G401.6 (cell line): Measurements from ENCODE around the gene ADCY5.

ENCODE experiments used
- FAIRE-seq: peaks from 2 replicates; lab custom pipeline; 2012; peaks lifted over from hg19 to GRCh38; lab: Jason Lieb, UNC

Gene ADCY5

DNA sequence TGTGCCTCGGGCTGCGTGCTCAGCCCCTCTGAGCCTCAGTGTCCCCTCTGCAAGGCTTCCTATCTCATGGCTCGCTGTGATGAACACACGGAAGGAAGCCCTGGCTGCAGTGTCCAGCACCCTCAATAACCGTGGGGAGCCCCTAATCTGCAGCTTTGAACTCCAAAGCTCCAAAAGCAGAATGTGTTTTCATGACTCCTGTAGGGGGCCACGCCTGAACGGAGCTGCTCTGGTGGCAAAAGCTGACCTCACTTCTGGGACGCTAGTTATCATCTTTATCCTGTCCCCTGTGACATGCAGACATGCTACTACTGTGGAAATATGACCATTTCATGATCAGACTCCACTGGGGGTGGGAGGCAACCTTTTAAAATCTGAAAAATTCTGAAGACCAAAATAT lies 148.3 kb downstream of the ADCY5 start:
- no peak for FAIRE-seq

DNA sequence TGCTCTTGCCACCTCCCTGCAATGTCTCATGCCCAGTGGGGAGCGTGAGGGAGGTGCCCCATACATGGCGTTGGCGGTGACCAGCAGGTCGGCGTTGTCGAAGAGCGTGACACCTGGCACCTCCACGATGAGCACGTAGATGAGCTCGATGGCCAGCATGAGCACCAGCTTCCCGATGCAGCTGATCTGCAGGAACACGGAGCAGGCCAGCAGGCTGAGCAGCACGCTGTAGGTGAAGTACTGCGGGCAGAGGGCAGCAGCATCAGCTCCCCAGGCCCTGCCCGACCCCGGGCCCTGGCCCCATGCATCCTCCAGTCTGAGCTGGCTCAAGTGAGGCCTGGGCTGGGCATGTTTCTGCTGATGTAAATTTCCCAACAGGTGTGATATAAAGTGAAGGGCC lies 148.8 kb downstream of the ADCY5 start:
- no peak for FAIRE-seq

DNA sequence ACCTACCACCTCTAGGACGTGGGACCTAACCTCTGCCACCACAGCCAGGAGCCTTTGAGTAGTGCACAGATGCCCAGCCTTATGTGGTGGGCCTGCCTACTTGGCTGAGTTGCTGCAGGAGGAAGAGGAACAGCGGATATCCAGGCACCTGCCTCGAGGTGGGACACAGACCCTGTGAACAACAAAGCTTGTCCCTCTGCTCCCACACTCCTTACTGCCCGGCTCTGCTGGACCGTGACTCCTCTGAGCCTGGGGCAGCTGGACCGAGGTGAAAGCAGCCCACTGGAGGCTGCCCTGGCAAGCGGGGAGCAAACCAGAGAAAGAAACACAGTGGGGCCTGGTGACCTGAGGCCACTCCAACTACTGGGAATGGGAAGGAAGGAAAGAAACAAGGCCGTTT lies 149.3 kb downstream of the ADCY5 start:
- no peak for FAIRE-seq

GRCh38 chr3:123298903-123299302 lies 150.0 kb downstream of the ADCY5 start:
- no peak for FAIRE-seq

DNA sequence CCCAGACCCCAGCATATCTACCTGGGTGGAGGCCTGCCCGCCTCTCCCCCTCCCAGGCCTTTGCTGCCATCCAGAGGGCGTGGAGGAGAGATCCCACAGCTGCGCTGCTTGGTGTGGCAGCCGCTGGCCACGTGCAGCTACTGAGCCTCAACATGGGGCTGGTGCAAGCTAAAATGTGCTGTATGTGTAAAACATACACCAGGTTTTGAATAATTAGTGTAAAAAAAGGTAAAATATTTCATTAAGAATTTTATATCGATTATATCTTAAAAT lies 151.3 kb downstream of the ADCY5 start:
- FAIRE-seq: no peak

DNA sequence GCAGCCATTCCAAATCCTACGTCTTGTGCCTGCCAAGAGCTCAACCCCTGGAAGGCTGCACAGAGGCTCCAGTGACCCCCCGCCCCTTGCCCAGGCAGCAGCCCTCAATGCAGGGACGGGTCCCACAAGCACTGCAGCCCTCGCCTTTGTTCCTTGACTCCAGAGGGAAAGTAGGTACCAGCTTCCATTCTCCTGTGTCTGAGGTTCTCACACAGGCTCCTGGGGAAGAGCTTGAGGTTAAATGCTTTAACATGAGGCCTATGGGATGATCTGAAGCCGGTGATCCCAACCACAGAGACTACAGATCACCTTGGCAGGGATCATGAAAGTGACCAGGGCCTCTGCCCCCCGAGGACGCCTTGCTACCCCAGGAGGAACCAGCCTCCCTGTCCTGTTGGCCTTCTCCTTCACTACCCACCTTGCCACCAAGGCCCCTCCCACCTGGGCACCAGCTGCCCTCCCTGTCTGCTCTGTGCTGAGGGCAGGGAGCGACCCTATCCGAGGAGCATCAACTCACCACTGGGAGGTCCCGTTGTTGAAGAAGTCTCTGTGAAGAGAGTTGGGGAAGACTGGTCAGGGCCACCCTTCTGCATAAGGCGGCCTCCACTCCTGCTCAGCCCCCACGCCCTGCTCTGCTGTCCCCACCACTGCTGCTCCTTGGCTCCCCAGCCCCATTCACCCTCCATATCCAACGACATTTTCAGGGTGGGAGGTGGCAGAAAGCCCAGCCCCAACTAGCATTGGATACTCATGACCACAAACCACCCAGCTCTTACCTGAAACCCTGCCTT lies 151.9 kb downstream of the ADCY5 start:
- no peak for FAIRE-seq

GRCh38 chr3:123296261-123296660 lies 152.6 kb downstream of the ADCY5 start:
- FAIRE-seq: no peak

DNA sequence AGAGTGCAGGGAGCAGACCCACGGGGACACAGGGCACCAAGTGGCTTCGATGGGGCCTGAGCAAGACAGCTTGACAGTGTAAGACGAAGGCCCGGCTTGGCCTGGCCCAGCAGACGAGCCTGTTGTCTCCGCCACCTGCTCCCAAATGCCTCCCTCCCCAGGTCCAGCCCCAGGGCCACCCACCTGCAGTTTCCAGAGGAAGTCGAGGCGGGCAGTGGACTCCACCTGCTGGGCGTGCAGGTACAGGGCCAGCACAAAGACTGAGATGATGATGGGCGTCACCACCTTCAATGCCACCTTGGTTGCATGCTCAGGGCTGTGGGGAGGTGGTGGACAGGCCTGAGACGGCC lies 153.0 kb downstream of the ADCY5 start:
- no peak for FAIRE-seq

- no peak for FAIRE-seq
Measured at GRCh38 chr3:123295171-123295900, 153.6 kb downstream of the ADCY5 start.

DNA sequence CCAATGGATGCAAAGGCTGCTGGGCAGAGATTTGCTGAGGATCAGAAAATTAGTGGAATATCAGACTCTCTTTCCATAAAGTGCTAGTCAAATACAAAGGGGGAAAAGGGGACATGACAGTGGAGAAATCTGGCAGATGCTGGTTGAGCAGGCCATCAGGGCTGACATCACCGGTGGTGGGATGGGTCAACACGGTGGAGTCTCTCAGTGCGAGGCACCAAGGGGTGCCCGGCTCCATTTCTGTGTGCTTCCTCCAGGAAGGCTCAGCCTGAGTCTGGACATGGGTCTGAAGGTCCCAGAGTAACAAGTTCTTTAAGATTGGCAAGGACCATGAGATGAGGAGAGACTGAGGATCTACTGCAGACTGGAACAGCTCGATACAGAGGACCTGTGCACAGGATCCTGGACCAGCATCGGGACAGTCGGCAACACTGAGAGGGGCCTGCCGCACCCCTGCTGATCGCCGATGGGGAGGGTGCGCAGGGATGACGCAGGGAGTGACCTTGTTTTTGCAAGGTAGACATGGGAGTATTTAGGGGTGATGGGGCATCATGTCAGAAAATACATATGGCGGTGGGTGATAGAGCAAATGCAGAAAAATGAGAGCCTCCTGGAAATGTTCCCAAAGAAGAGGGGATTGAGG lies 154.5 kb downstream of the ADCY5 start:
- FAIRE-seq: no peak

DNA sequence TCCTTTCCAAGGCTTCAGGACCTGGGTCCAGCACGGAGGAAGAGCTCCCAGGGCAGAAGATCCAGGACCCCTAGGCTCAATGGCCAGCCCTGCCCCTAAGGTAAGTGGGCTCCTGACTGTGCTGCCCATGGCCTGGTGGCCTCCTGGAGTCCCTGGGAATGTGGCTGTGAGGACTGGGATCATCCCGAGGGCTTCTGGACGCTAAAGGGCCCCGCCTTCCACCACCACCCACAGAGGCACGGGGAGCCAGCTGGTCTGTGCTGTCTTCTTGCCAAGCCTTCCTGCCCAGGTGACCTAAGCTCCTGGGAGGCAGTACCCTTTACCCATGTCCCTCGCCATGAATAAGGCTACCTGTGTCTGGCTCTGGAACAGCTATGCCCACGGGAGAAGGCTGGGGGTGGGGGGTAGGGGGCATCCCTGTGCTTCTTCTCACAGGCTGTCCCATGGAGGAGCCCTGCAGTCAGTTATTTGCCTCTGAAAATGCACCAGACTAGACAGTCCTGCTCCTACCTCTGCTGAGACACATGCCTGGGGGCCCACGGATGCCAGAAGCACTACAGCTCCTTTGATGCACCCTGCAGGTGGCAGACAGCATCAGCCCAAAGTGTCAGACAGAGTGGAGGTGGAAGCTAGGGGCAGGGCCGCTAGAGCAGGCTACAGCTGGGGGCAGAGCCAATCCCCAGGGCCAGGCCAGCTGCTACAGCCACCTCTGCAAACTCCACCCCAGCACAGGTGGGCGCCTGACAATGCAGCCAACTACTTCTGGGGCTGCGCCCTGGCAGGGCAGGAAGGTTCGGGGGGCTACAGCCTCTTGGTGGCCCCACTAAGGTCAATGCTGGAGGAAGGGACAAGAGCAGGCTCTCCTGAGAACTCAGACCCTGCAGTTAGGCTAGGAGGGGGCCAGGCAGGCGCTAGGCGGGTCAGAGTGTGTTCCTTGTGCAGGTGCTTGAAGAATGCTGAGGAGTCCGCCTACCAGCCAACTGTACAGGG lies 156.3 kb downstream of the ADCY5 start:
- FAIRE-seq: no peak

DNA sequence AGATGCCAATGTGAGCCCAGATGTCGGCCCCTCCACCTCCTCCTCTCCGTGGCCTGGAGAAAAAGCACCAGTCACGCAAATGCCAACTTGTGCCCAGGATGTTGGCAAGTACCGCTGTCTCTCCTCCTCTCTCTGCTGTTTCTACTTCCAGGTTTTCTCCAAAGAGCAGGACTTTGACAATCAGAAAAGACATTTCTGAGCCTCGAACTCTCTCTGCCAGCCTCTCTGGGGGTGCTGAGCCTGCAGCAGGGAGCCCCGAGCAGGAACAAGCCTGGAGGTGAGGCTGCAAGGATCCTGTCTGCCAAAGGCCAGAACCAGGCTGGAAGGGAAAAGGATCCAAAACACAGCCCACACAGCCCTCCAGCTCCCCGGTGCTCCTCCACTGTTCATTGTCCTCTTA lies 157.5 kb downstream of the ADCY5 start:
- FAIRE-seq: no peak

GRCh38 chr3:123290962-123291361 lies 157.9 kb downstream of the ADCY5 start:
- no peak for FAIRE-seq

DNA sequence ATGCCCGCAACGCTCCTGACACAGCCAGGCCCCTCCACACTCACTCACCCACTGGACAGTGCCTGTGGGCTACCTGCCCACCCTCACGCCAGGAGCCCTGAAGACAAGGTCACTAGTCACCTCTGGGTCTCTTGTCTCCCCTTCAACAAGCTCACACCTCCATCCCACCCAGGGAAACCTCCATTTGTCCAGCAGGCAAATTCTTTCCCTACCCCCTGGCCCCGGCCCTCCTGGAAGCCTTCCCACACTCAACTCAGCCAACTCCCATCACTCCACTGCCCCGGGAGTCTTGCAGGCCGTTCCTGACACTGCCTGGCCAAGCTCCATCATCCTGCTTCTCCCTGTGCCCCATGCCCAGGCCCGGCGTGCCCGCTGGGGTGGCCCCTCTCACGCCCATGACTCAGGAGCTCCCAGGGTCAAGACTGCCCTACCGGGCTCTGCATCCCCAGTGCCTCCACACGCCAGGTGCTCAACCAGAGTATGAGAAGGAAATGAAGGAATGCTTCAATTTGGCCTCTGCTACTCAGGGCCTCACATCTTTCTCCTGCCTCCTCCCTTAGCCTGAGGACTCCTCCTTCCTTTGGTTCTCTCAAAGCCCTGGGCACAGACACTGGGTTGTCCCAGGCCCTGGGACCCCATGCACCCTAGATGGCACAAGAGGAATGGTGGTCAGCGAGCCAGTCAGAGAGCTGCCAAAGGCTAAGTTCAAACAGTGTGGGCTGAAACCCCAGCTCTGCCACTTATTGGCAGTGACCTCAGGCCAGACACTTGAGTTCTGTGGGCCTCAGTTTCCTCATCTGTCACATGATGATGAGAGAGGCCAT lies 158.6 kb downstream of the ADCY5 start:
- FAIRE-seq: no peak

DNA sequence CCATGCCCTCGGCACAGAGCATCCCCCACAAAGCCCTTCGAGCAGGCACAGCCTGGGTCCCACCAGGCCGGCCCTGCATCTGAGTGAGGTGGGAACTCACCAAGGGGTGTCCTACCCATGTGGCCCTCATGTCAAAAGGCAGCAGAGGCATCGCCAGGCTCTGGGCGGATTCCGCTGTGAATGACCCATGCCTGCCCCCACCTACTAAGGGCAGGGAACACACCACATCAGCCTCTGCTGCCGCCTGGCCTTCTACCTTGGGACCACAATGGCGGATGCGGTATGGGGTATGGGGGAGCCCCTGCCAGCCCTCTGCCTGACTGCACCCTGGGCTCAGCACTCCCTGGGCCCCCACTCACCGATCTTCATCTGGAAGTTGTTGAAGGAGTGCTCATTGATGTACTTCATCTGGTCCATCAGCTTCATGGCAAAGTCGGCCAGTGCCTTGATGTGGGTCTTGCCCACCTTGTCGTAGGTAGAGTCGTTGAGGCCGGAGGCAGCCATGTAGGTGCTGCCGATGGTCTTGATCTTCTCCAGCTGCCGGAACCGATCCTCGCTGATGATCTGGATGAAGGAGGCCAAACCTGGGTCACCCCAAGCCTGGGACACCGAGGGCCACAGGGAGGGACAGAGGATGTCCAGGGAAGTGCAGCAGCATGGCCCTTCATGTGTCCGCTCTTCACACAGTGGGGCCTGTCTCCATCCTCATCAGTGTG lies 159.3 kb downstream of the ADCY5 start:
- no peak for FAIRE-seq

- FAIRE-seq: no peak
Measured at GRCh38 chr3:123287962-123288302, 161.0 kb downstream of the ADCY5 start.

DNA sequence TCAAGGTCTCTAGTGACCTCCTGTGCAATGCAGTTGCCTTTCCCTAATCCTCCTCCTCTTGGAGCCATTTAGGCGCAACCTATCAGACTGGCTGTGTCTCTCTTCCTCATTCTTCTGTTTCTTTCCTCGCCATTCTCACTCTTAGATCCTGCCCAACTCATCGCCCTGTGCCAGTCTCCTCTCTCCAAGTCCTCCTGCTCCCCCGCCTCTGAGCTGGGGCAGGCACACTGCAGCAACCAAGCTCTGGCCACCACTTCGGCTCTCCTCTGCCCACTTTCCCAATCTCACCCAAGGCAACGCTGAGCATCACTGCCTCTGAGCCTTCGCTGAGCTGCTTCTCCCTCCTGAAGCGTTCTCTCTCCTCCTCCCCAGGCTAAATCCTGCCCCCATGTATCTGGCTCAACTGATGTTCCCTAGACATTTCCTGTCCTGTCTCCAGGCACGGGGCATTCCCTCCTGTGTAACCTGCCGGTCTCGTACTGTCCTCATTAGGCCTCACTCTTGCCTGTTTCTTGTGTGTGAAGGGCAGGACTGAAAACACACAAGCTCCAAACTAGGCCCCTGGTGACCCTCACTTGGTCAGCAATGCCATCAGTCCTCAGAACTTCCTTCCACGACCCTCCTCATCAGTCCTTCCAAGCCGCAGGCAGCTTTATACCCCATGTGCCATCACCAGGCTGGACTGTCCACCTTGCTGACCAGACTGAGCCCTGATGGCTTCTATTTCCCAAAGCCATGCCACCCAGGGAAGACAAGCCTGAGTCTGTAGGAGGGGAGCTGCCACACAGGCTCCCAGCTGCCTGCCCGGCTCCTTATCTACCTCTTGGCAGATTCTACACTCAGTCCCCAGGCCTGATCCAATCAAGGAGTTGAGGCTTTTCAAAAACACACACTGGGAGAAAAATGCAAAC lies 161.6 kb downstream of the ADCY5 start:
- no peak for FAIRE-seq

DNA sequence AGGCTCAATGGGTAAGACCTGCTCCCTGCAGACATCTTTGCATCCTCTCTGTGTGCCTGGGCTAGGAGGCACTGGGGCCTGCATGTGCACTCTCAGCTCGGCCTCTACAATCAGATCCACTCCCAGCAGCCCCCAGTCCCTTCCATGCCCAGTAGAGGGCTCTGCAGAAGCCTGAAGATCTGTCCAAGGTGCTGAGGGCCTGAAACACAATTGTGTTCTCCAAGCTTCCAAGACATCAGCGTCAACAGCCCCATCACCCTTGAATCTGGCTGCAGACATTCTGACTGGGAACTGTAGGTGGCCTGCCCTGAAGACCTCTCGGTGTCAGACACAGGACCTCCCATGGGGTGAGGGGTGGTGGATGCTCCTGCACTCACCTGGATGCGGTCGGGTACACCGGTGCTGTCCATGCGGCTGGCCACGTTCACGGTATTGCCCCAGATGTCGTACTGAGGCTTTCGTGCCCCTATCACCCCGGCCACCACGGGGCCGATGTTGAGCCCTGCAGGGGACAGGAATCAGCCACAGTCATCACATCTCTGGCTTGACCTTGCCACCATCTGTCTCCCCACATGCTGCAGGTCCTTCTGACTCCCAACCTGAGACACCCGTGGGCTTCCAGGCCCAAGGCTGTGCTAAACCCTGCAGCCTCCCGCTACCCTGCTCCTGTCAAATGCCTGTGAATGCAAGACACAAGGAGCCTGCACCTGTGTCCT lies 162.4 kb downstream of the ADCY5 start:
- no peak for FAIRE-seq

- FAIRE-seq: no peak
Measured at GRCh38 chr3:123285931-123286307, 163.0 kb downstream of the ADCY5 start.
